Right kidney (tissue), 1 donor: ENCODE results near the gene RAB5IF.
"Not testable (repeated sequence)": the region's sequence is repeated elsewhere in the genome, so short reads cannot be mapped to it uniquely, and the experiment has no call there.

Source experiments
- DNase-seq: peaks from one replicate; pipeline ENCODE4 v3.0.0-alpha.2; 2016

Gene RAB5IF

GRCh38 chr20:36628076-36628475 lies 22.5 kb downstream of the RAB5IF start:
- no peak for DNase-seq

GRCh38 chr20:36629719-36630681 lies 24.4 kb downstream of the RAB5IF start:
- no peak for DNase-seq

GRCh38 chr20:36631646-36632045 lies 26.1 kb downstream of the RAB5IF start:
- DNase-seq = no peak

GRCh38 chr20:36632147-36632486 lies 26.5 kb downstream of the RAB5IF start:
- DNase-seq = no peak

GRCh38 chr20:36632487-36633284 lies 27.1 kb downstream of the RAB5IF start:
- DNase-seq = no peak

GRCh38 chr20:36633285-36633772 lies 27.8 kb downstream of the RAB5IF start:
- DNase-seq = no peak

GRCh38 chr20:36634342-36634741 lies 28.8 kb downstream of the RAB5IF start:
- no peak for DNase-seq

- not testable (repeated sequence) for DNase-seq
Measured at GRCh38 chr20:36638876-36639400, 33.4 kb downstream of the RAB5IF start.

GRCh38 chr20:36641506-36641843 lies 35.9 kb downstream of the RAB5IF start:
- no peak for DNase-seq

- DNase-seq = no peak
Measured at GRCh38 chr20:36642136-36642535, 36.6 kb downstream of the RAB5IF start.

GRCh38 chr20:36644032-36644705 lies 38.6 kb downstream of the RAB5IF start:
- no peak for DNase-seq

- no peak for DNase-seq
Measured at GRCh38 chr20:36644706-36645095, 39.1 kb downstream of the RAB5IF start.

- DNase-seq = no peak
Measured at GRCh38 chr20:36645353-36645752, 39.8 kb downstream of the RAB5IF start.

GRCh38 chr20:36645998-36646397 lies 40.4 kb downstream of the RAB5IF start, which contains the start of gene SLA2:
SLA2 (minus strand) TSS chr20:36646196; CDS start chr20:36641335, 4,861 bp downstream.
- no peak for DNase-seq

- no peak for DNase-seq
Measured at GRCh38 chr20:36646678-36647077, 41.1 kb downstream of the RAB5IF start.

GRCh38 chr20:36647196-36648121 lies 41.9 kb downstream of the RAB5IF start:
- no peak for DNase-seq

GRCh38 chr20:36653456-36653855 lies 47.9 kb downstream of the RAB5IF start:
- DNase-seq = no peak

GRCh38 chr20:36654506-36654905 lies 48.9 kb downstream of the RAB5IF start:
- DNase-seq = no peak

- DNase-seq = no peak
Measured at GRCh38 chr20:36655004-36655403, 49.4 kb downstream of the RAB5IF start.

- DNase-seq = no peak
Measured at GRCh38 chr20:36656733-36657132, 51.2 kb downstream of the RAB5IF start.

- DNase-seq = no peak
Measured at GRCh38 chr20:36658300-36658699, 52.7 kb downstream of the RAB5IF start.
